Small intestine (tissue), 7 donors: ENCODE measurements around the gene SCLY. TPM values are rescaled to one million over a fixed set of nuclear protein-coding genes. Genes with fewer than 3 reads are reported as not detected.
"Not testable (repeated sequence)": the region's sequence is repeated elsewhere in the genome, so short reads cannot be mapped to it uniquely, and the experiment has no call there.

ENCODE experiments used
- DNase-seq, 2 donors: peaks; one replicate each; pipeline versions ENCODE4 v3.0.0 to v3.0.0-alpha.2; 2013
- FAIRE-seq: peaks from 2 replicates; lab custom pipeline; 2012; peaks lifted over from hg19 to GRCh38; lab: Jason Lieb, UNC
- H3K27ac ChIP-seq, 3 donors: one replicate each; pipeline ENCODE4 v1.5.1; 2013; ENCODE audit warnings: low read length in 2 of 3, mild to moderate bottlenecking in 2 of 3, control low read depth in 1 of 3, inconsistent platforms in 1 of 3, low read depth in 1 of 3, moderate library complexity in 1 of 3
- H3K27me3 ChIP-seq, 3 donors: one replicate each; pipeline ENCODE4 v1.6.1; 2013; ENCODE audit warnings: low read length in 3 of 3, inconsistent platforms in 1 of 3; ENCODE audit not compliant: control insufficient read depth in 3 of 3, insufficient read depth in 3 of 3
- H3K36me3 ChIP-seq, 3 donors: one replicate each; pipeline ENCODE4 v1.6.1; 2013; ENCODE audit warnings: low read length in 3 of 3, inconsistent platforms in 1 of 3, low read depth in 1 of 3, mild to moderate bottlenecking in 1 of 3, moderate library complexity in 1 of 3; ENCODE audit not compliant: control insufficient read depth in 3 of 3, insufficient read depth in 2 of 3
- H3K4me1 ChIP-seq, 3 donors: one replicate each; pipeline ENCODE4 v1.6.1; 2013; ENCODE audit warnings: low read length in 2 of 3, inconsistent platforms in 1 of 3, low read depth in 1 of 3, mild to moderate bottlenecking in 1 of 3, moderate library complexity in 1 of 3; ENCODE audit not compliant: control insufficient read depth in 3 of 3, insufficient read depth in 2 of 3
- H3K4me3 ChIP-seq, 3 donors: one replicate each; pipeline ENCODE4 v1.5.1; 2013; ENCODE audit warnings: low read length in 3 of 3, control low read depth in 1 of 3, inconsistent platforms in 1 of 3, low read depth in 1 of 3, mild to moderate bottlenecking in 1 of 3, moderate library complexity in 1 of 3
- H3K9me3 ChIP-seq, 2 donors: one replicate each; pipeline ENCODE4 v1.6.1; 2013; ENCODE audit warnings: low read depth in 1 of 2, low read length in 1 of 2; ENCODE audit not compliant: control insufficient read depth in 2 of 2, insufficient read depth in 1 of 2
- WGBS, 3 donors: extraction: QIAGEN DNeasy Blood & Tissue Kit; methylation state at CpG; one replicate each; pipeline ENCODE4 v1.1.7; 2013; 5-methylcytosine and 5-hydroxymethylcytosine counted together
- polyA plus RNA-seq, 4 donors: library from polyadenylated mRNA; stranded (reverse) in 3 of 4; unstranded in 1 of 4; fragments of 200-250 nt in 3 of 4; fragments of 120-200 nt in 1 of 4; gene quantifications; one replicate each; pipeline versions ENCODE4 v1.2.1 to v1.2.3, GENCODE V29; 2013
- donor health status: healthy with polysubstance abuse.
- donor health status: control.
- donor health status: control.
- donor health status: Bipolar disorder and iron deficiency.
- donor health status: healthy.

Gene SCLY
- polyA plus RNA-seq, 4 donors: 12.7 to 28.8 (median 23.7) TPM

DNA sequence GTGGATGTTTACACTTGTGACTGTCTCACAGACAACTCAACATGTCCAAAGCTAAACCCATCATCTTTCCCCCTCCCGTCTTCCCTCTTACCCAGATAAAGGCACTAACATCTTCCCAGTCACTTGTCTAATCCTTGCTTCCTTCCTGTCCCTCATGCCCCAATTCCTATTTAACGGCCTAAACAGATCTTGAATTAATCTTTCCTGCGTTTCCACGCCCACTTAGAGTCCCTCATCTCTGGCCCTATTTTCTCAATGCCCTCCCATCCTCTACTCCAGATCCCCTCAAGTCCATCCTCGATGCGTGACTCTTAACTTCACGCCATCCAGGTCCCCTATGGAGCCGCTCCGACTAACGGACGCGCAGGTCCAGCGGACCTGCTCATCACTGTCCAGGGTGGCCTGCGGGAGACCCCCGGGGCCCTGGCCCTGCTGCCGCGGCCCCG, 682 bp upstream of the SCLY start:
- peaks cover 6 to 38% (median 12%) of the 10 kb centered on the region in 3 donors for H3K4me1 ChIP-seq
- H3K36me3 ChIP-seq: peaks cover 0 to 2% (median 0%) of the 10 kb centered on the region in 3 donors
- no peak for DNase-seq
- WGBS, 3 donors: 1 to 3% (median 2%) methylated on average over 18 of the region's 18 CpGs
- FAIRE-seq: no peak
- peak overlapping the region; percentile 81 to 89 (median 84) for H3K27ac ChIP-seq
- H3K4me3 ChIP-seq: peak overlapping the region; percentile 73 to 92 (median 90)
- H3K27me3 ChIP-seq: peaks cover 0 to 1% (median 0%) of the 10 kb centered on the region in 3 donors
- no peaks in the 10 kb centered on the region for H3K9me3 ChIP-seq

DNA sequence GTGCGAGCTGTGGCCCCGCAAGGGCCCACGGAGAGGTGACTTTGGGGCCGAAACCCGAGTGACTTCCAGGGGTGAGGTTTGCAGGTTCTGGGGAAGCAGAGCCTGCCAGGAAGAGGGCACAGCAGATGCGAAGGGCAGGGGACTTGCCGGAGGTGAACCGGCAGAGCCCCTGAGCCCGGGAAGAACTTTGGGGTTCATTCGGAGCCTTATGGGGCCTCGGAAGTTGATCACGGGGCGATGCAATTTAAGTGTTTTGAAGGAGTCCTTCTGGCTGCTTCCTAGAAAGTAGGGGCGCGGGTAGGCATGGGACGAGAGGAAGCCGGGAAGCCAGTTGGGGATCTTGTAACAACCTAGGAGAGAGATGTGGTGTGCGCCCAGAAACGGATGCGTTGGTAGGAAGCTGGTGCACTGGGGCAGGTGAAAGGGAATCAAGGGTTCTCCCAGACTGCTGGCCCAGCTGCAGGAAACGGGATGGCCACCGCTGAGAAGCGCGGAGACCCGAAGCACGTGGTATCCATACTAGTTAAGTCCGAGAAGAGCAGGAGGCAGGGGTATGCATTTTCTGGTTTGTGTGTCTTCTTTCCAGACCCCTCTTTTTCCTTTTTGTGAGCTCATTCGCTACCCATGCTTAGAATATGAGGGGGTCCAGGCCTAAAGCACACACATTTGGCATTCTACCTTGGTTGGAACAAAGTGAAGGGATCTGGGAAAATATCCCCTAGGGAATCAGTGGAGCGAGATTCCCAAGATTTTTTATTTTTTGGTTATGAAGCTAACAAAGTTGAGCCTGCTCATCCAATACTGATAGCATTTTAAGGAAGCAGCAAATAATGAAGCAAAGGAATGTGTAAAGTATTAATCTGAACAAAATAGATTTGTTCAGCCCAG, 758 bp downstream of the SCLY start:
- FAIRE-seq: no peak
- H3K27me3 ChIP-seq: no peaks in the 10 kb centered on the region
- no peaks in the 10 kb centered on the region for H3K9me3 ChIP-seq
- whole genome bisulfite sequencing, 3 donors: 2 to 3% (median 3%) methylated on average over 29 of the region's 29 CpGs
- peaks cover 0 to 8% (median under 1%) of the 10 kb centered on the region in 3 donors for H3K36me3 ChIP-seq
- H3K27ac ChIP-seq: peak overlapping the region; percentile 79 to 89 (median 80)
- peaks cover 6 to 41% (median 12%) of the 10 kb centered on the region in 3 donors for H3K4me1 ChIP-seq
- peak overlapping the region; percentile 82 to 91 (median 84) for H3K4me3 ChIP-seq
- peak; percentile 55 to 70 for DNase-seq

- H3K27ac ChIP-seq: peak overlapping the region; percentile 34 to 76 (median 48)
- DNase-seq: peak; percentile 41 to 56
- 71 to 86% (median 72%) methylated on average over 8 of the region's 8 CpGs for WGBS, 3 donors
- no peaks in the 10 kb centered on the region for H3K9me3 ChIP-seq
- peaks cover 6 to 37% (median 12%) of the 10 kb centered on the region in 3 donors for H3K4me1 ChIP-seq
- H3K4me3 ChIP-seq: no peak overlapping the region
- no peak for FAIRE-seq
- no peaks in the 10 kb centered on the region for H3K27me3 ChIP-seq
- H3K36me3 ChIP-seq: peaks cover 0 to 23% (median 4%) of the 10 kb centered on the region in 3 donors
Observed at GRCh38 chr2:238063414-238064189, 2.8 kb downstream of the SCLY start.

DNA sequence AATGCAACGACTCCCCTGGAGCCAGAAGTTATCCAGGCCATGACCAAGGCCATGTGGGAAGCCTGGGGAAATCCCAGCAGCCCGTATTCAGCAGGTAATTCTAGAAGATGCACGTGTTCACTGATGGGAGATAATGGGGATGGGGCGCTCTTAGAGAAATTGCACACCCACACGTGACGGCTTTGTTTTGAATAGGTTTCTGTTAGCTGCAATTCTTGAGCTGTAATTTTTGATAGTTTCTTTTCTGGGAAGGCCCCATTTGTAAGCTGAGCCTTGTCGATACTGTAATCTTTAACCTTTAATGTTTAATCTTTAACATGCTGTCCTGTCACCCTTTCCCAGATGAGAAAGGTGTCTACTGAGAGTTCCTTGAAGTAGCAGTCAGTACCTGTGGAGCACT, 3.6 kb downstream of the SCLY start:
- Histone ChIP-seq H3K9me3 (no peaks in the 10 kb centered on the region), H3K27me3 (no peaks in the 10 kb centered on the region), H3K27ac (peak overlapping the region in 2 of 3 donors; percentile 48 to 76), H3K4me3 (no peak overlapping the region), H3K36me3 (peaks cover 0 to 26% (median 8%) of the 10 kb centered on the region in 3 donors), H3K4me1 (peaks cover 6 to 36% (median 12%) of the 10 kb centered on the region in 3 donors)
- WGBS, 3 donors: 16 to 65% (median 31%) methylated on average over 7 of the region's 7 CpGs
- no peak for FAIRE-seq
- peak; percentile 62 to 77 for DNase-seq

DNA sequence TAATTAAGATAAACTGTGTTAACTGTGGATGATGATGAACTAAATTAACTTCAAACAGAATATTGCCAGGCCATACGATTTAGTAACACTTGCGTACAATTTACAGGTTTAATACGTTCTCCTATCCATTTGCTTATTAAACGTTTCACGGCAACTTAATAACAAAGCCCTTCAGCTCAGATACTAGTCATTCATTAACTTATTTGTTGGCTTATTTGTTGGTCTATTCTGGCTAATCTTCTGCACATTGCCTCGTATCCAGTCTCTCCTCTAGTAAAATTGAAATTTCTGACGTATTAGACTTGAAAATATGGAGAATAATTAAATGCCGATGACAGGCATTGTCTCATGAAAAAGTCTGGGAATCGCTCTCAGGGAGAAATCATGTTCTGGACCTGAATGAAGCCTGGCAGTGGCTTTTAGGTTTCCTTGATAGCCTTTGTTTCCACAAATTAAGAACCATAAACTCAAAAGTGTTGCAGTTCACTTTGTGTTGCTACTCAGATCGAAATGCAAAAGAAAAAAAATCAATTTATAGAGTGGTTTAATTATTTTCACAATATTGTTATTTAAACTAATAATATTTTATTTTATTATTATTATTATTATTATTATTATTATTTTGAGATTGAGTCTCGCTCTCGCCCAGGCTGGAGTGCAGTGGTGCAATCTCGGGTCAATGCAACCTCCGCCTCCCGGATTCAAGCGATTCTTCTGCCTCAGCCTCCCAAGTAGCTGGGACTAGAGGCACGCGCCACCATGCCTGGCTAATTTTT, 4.5 kb downstream of the SCLY start:
- H3K9me3 ChIP-seq: no peaks in the 10 kb centered on the region
- 59 to 81% (median 66%) methylated on average over 18 of the region's 18 CpGs for WGBS, 3 donors
- peaks cover 4 to 32% (median 12%) of the 10 kb centered on the region in 3 donors for H3K4me1 ChIP-seq
- peak overlapping the region in 1 of 3 donors; percentile 76 for H3K27ac ChIP-seq
- DNase-seq (peak; percentile 25 to 43), FAIRE-seq (no peak)
- no peak overlapping the region for H3K4me3 ChIP-seq
- H3K36me3 ChIP-seq: peaks cover 0 to 33% (median 14%) of the 10 kb centered on the region in 3 donors
- no peaks in the 10 kb centered on the region for H3K27me3 ChIP-seq

GRCh38 chr2:238066218-238066617, 5.4 kb downstream of the SCLY start:
- DNase-seq (no peak), FAIRE-seq (no peak)
- H3K36me3 ChIP-seq: peaks cover 0 to 41% (median 14%) of the 10 kb centered on the region in 3 donors
- WGBS, 3 donors: 86 to 93% (median 89%) methylated on average over 9 of the region's 9 CpGs
- no peaks in the 10 kb centered on the region for H3K27me3 ChIP-seq
- H3K4me1 ChIP-seq: peaks cover 4 to 32% (median 12%) of the 10 kb centered on the region in 3 donors
- H3K9me3 ChIP-seq: no peaks in the 10 kb centered on the region
- no peak overlapping the region for H3K27ac ChIP-seq
- H3K4me3 ChIP-seq: no peak overlapping the region

DNA sequence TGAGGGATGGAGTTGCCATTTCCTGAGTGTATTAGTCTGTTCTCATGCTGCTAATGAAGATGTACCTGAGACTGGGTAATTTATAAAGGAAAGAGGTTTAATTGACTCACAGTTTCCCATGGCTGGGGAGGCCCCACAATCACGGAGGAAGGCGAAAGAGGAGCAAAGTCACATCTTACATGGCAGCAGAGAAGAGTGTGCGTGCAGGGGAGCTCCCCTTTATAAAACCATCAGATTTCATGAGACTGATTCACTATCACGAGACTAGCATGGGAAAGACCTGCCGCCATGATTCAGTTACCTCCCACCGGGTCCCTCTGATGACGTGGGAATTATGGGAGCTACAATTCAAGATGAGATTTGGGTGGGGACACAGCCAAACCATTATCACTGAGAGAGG, 5.9 kb downstream of the SCLY start:
- peaks cover 0 to 43% (median 14%) of the 10 kb centered on the region in 3 donors for H3K36me3 ChIP-seq
- H3K4me1 ChIP-seq: peaks cover 4 to 30% (median 11%) of the 10 kb centered on the region in 3 donors
- H3K4me3 ChIP-seq, H3K27me3 ChIP-seq, H3K9me3 ChIP-seq, FAIRE-seq, H3K27ac ChIP-seq, DNase-seq: not testable (repeated sequence)
- 93 to 96% (median 96%) methylated on average over 7 of the region's 7 CpGs for WGBS, 3 donors
